GM21737 (cell line): ENCODE measurements around the gene RPS6KA5.
"Not testable (repeated sequence)": the region's sequence is repeated elsewhere in the genome, so short reads cannot be mapped to it uniquely, and the experiment has no call there.

Experiments
- ATAC-seq: cut with Tn5 transposase; IDR thresholded peaks from one replicate; pipeline ENCODE4 v1.9.1; 2021; ENCODE audit warnings: mild to moderate bottlenecking, moderate library complexity; ENCODE audit not compliant: unreplicated experiment

The RPS6KA5 gene

DNA sequence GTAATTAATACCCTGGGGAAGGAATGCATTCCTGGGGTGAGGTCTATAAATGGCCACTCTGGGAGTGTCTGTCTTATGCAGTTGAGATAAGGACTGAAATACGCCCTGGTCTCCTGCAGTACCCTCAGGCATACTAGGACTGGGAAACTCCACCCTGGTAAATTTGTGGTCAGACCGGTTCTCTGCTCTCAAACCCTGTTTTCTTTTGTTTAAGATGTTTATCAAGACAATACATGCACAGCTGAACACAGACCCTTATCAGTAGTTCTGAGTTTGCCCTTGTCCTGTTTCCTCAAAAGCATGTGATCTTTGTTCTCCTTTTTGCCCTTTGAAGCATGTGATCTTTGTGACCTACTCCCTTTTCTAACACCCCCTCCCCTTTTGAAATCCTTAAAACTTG, 106.8 kb downstream of the RPS6KA5 start:
- not testable (repeated sequence) for ATAC-seq

- no peak for ATAC-seq
Measured at GRCh38 chr14:90943367-90943766, 117.1 kb downstream of the RPS6KA5 start.

- no peak for ATAC-seq
Measured at GRCh38 chr14:90942511-90942910, 117.9 kb downstream of the RPS6KA5 start.

GRCh38 chr14:90941706-90942105, 118.7 kb downstream of the RPS6KA5 start:
- no peak for ATAC-seq

DNA sequence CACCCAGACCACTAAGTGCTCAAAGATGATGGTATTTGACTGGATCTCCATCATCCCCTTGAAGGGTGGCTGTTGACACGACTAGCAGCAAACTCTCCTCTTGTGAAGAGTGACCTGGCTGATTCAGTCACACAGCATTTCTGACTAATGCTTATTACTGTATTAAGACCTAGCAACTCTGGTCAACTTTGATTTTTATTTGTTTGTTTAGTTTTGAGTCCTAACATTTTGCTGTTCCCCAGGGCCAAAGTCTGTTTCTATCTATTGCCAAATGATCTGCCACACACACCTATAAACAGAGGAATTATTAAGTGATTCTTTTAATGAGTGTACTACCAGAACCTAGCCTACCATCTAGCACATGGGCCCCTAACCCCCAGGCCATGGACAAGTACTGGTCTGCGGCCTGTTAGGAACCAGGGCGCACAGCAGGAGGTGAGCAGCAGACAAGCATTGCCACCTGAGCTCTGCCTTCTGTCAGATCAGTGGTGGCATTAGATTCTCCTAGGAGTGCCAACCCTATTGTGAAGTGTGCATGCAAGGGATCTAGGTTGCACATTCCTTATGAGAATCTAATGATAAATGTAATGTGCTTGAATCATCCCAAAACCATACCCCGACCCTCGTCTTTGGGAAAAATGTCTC, 120.0 kb downstream of the RPS6KA5 start:
- no peak for ATAC-seq

GRCh38 chr14:90939252-90939795, 121.1 kb downstream of the RPS6KA5 start:
- ATAC-seq: not testable (repeated sequence)

DNA sequence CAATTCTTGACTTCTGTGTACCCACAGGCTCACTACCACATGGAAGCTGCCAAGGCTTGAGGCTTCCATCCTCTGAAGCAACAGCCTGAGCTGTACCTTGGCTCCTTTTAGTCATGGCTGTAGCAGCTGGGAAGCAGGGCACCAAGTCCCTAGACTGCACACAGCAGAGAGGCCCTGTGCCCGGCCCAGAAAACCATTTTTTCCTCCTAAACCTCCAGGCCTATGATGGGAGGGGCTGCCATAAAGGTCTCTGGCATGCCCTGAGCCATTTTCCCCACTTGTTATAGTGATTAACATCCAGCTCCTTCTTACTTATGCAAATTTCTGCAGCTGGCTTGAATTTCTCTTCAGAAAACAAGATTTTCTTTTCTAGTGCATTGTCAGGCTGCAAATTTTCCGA, 121.8 kb downstream of the RPS6KA5 start:
- no peak for ATAC-seq

GRCh38 chr14:90936757-90937440, 123.5 kb downstream of the RPS6KA5 start:
- no peak for ATAC-seq

- ATAC-seq: no peak
Measured at GRCh38 chr14:90924621-90925340, 135.7 kb downstream of the RPS6KA5 start.

GRCh38 chr14:90922141-90922540, 138.3 kb downstream of the RPS6KA5 start:
- no peak for ATAC-seq

DNA sequence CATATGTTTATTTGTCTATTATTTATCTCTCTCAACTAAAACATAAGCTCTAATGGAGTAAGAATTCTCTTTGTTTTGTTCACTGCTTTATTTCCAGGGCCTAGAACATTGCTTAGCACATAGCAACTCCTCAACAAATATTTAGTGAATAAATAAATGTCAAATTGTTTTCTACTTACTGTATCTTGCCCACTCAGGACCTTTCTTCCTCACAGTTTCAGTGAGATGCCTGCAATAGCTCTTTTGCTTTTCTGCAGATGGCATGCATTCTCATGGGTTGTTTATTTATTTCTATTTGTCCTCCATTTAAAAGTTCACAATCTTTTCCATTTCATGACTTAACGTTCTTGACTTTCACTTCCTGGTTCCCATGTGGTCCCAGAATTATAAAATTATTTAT, 149.3 kb downstream of the RPS6KA5 start:
- no peak for ATAC-seq

- ATAC-seq: no peak
Measured at GRCh38 chr14:90907178-90907577, 153.3 kb downstream of the RPS6KA5 start.

DNA sequence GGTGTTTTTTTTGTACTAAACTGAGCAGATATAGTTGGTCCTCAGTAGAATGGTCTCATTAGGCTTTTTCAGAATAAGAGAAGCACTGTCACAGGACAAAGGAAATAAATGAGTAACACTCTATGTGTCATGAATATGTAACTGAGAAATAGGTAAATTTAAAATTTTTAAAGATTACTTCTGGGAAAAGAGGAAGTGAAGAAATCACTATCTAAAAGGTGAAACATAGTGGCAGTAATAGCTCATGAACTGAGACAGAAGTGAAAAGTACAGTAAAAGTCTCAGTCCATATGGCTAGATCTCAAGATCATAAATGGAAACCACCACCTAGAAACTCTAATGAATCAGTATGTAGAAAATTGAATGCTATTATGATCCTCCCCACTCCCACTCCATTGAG, 154.9 kb downstream of the RPS6KA5 start:
- peak; percentile 86 for ATAC-seq

DNA sequence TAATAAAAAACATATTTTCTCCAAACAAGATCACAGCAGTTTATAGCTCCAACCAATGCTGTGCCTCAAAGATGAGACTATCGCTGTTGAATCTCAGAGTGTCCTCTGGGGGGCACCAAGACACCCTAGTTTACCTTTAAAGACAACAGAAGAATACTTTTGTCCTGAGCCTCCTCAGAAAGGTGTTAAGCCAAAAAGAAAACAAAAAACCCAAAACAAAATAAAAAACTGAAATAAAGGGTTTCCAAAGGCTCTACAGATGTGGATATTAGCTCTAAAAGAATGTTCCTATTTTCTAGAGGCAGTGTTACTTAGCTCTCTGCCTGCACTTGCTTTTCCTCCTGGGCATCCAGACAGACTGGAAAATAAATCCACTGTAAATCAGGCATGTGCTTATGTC, 157.3 kb downstream of the RPS6KA5 start:
- no peak for ATAC-seq

DNA sequence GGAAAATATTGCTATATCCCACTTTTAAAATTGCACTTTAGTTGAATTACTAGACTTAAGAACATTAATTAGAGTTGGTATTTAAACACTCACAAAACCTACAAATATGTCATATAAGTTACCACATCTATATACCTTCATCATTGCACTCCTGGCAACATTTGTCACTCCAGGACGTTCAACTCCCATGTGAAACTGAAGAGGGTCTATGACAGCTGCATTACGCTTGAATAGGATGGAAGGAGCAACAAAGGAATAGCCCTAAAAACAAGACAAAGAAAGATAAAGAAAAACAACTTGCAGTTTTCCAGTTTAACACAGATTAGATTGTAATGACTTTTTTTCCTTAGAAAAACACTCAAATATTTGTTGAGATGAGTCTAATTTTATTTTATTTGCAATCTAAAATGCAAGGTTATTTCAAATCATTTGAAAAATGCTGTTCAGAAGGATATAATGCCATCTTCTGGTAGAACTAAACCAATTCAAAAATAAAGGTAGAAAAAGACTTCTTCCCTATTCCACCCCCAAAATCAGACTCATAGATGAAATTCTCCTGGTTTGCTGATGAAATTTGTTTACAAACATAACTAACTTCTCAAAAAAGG, 159.9 kb downstream of the RPS6KA5 start:
- no peak for ATAC-seq

DNA sequence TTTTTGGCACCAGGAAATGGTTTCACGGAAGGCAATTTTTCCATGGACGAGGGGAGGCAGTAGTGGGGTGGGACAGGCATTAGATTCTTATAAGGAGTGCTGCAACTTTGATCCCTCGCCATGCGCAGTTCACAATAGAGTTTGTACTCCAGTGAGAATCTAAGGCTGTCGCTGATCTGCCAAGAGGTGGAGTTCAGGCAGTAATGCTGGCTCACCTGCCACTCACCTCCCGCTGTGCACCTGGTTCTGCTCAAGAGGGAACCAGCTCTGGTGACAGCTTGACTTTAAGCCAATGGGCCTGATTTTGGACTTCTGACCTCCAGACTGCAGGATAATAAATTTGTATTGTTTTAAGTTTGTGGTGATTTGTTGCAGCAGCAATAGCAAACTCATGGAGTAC, 163.4 kb downstream of the RPS6KA5 start:
- ATAC-seq: no peak

GRCh38 chr14:90894241-90894640, 166.2 kb downstream of the RPS6KA5 start:
- ATAC-seq: no peak

DNA sequence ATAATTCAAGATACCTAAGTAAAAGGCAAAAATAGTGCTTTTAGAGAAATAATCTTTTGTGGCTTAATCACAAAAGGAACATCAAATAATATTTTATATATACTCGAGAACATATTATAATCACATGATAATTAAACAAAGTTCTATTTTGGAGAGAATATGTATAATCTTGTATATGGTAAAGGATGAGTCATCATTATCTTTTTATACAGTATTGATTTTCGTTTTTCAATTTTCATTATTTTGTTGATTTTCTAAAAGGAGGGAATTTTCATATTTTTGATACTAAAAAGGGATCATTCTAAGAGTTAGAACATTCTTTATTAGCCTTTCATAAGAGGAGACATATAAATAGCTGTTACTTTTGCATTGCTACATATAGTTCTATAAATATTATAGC, 166.9 kb downstream of the RPS6KA5 start:
- no peak for ATAC-seq

DNA sequence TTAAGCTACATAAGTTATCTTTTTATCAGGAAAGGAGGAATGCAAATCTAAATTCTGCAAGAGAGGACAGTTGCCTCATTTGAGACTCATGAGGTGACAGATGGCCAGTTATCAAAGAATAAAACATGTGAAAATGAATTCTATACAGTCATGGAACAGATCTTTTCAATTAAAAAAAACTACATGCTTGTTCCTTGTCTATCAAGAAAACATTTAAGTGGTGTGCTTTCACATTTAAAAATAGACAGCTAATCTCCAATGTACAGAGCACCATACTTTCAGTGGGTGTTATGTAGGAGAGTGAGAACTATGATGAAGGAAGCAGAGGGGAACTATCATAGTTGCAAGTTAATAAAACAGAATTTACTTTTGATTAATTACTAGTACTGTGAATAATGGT, 167.5 kb downstream of the RPS6KA5 start:
- ATAC-seq: no peak

GRCh38 chr14:90891326-90891725, 169.1 kb downstream of the RPS6KA5 start:
- ATAC-seq: no peak

- no peak for ATAC-seq
Measured at GRCh38 chr14:90890322-90891020, 170.0 kb downstream of the RPS6KA5 start.
